SK-N-SH treated with all-trans-retinoic acid at 6 μM for 48 hours (cell line): ENCODE results near the gene PHETA2.

Experiments used
- ATAC-seq: fragments of 200-7000 bp; cut with Tn5 transposase; 3 replicates; pipeline ENCODE4 v1.9.1; 2020; ENCODE audit warnings: mild to moderate bottlenecking, moderate library complexity
- BACH2 ChIP-seq: fragments of 250-450 bp; sonication (Bioruptor Pico); IDR thresholded peaks from 2 replicates; pipeline ENCODE4 v1.9.0; 2021; ENCODE audit warnings: mild to moderate bottlenecking, borderline replicate concordance
- CREB5 ChIP-seq: fragments of 250-450 bp; sonication (Bioruptor Pico); IDR thresholded peaks from 2 replicates; pipeline ENCODE4 v1.5.1; 2020; ENCODE audit warnings: low read depth, mild to moderate bottlenecking, moderate library complexity
- CSDC2 ChIP-seq: fragments of 250-450 bp; sonication (Bioruptor Pico); IDR thresholded peaks from 2 replicates; pipeline ENCODE4 v1.5.0; 2020; ENCODE audit warnings: mild to moderate bottlenecking, moderate library complexity
- CSRNP3 ChIP-seq: fragments of 250-450 bp; sonication (Bioruptor Pico); IDR thresholded peaks from 2 replicates; pipeline ENCODE4 v1.5.1; 2021; ENCODE audit warnings: mild to moderate bottlenecking, moderate library complexity
- ESRRG ChIP-seq: fragments of 250-450 bp; sonication (Bioruptor Pico); IDR thresholded peaks from 2 replicates; pipeline ENCODE4 v1.6.1; 2021; ENCODE audit warnings: mild to moderate bottlenecking
- ISL1 ChIP-seq: fragments of 250-450 bp; sonication (Bioruptor Pico); IDR thresholded peaks from 2 replicates; pipeline ENCODE4 v2.1.2; 2022; ENCODE audit warnings: mild to moderate bottlenecking, moderate library complexity
- PATZ1 ChIP-seq: fragments of 250-450 bp; sonication (Bioruptor Pico); IDR thresholded peaks from 2 replicates; pipeline ENCODE4 v1.8.0; 2020; ENCODE audit warnings: mild to moderate bottlenecking, moderate library complexity, borderline replicate concordance
- POU6F1 ChIP-seq: fragments of 250-450 bp; sonication (Bioruptor Pico); IDR thresholded peaks from 2 replicates; pipeline ENCODE4 v1.8.0; 2021; ENCODE audit warnings: low read depth, mild to moderate bottlenecking, moderate library complexity, borderline replicate concordance
- PPARA ChIP-seq: fragments of 250-450 bp; sonication (Bioruptor Pico); IDR thresholded peaks from 2 replicates; pipeline ENCODE4 v1.5.0; 2020; ENCODE audit warnings: mild to moderate bottlenecking, borderline replicate concordance
- RARB ChIP-seq: fragments of 250-450 bp; sonication (Bioruptor Pico); IDR thresholded peaks from 2 replicates; pipeline ENCODE4 v1.8.0; 2021; ENCODE audit warnings: mild to moderate bottlenecking, moderate library complexity
- SNAI2 ChIP-seq: fragments of 250-450 bp; sonication (Bioruptor Pico); IDR thresholded peaks from 2 replicates; pipeline ENCODE4 v1.5.0; 2020; ENCODE audit warnings: mild to moderate bottlenecking, moderate library complexity
- TCF4 ChIP-seq: fragments of 250-450 bp; sonication (Bioruptor Pico); IDR thresholded peaks from 2 replicates; pipeline ENCODE4 v1.8.0; 2021; ENCODE audit warnings: mild to moderate bottlenecking, moderate library complexity, borderline replicate concordance
- TOX ChIP-seq: fragments of 250-450 bp; sonication (Bioruptor Pico); IDR thresholded peaks from 2 replicates; pipeline ENCODE4 v1.8.0; 2021; ENCODE audit warnings: mild to moderate bottlenecking, moderate library complexity, borderline replicate concordance
- ZC3H10 ChIP-seq: fragments of 250-450 bp; sonication (Bioruptor Pico); IDR thresholded peaks from 2 replicates; pipeline ENCODE4 v1.5.1; 2021; ENCODE audit warnings: mild to moderate bottlenecking, moderate library complexity
- ZFP3 ChIP-seq: fragments of 250-450 bp; sonication (Bioruptor Pico); IDR thresholded peaks from 2 replicates; pipeline ENCODE4 v1.5.0; 2020; ENCODE audit warnings: mild to moderate bottlenecking, moderate library complexity
- ZFP30 ChIP-seq: fragments of 450-650 bp; formaldehyde crosslinking; IDR thresholded peaks from 2 replicates; pipeline ENCODE4 v1.5.0; 2022; ENCODE audit warnings: mild to moderate bottlenecking, moderate library complexity
- ZNF565 ChIP-seq: fragments of 450-650 bp; formaldehyde crosslinking; conservative IDR thresholded peaks from 2 replicates; pipeline ENCODE4 v1.5.0; 2020; ENCODE audit warnings: low read depth, mild to moderate bottlenecking, moderate library complexity
- ZNF70 ChIP-seq: fragments of 450-650 bp; formaldehyde crosslinking; IDR thresholded peaks from 2 replicates; pipeline ENCODE4 v1.5.0; 2020; ENCODE audit warnings: mild to moderate bottlenecking, moderate library complexity

The PHETA2 gene

GRCh38 chr22:42064629-42065028 is 9.4 kb upstream of the PHETA2 start:
- ATAC-seq = no peak
- no peak for TF ChIP-seq BACH2 (CRISPR knock-in tag)
- TF ChIP-seq ISL1 (CRISPR knock-in tag) = no peak
- TF ChIP-seq TOX (CRISPR knock-in tag) = no peak
- TF ChIP-seq ZFP30 = no peak

- no peak for TF ChIP-seq ZNF70 (CRISPR knock-in tag)
- TF ChIP-seq ZFP30 = no peak
- TF ChIP-seq CSRNP3 (CRISPR knock-in tag) = no peak
- TF ChIP-seq, all 23 proteins: peak for 0
- ATAC-seq = no peak
These were observed 8.5 kb upstream of the PHETA2 start for GRCh38 chr22:42065438-42066125.

- no peak for ATAC-seq
- TF ChIP-seq PPARA (CRISPR knock-in tag) (no peak), RARB (CRISPR knock-in tag) (no peak), TCF4 (CRISPR knock-in tag) (no peak), TOX (CRISPR knock-in tag) (no peak), ESRRG (CRISPR knock-in tag) (no peak)
These were observed 7.8 kb upstream of the PHETA2 start for GRCh38 chr22:42066126-42066761.

GRCh38 chr22:42066937-42067336 is 7.1 kb upstream of the PHETA2 start:
- no peak for TF ChIP-seq POU6F1 (CRISPR knock-in tag)
- TF ChIP-seq ZNF565 (CRISPR knock-in tag) = no peak
- no peak for TF ChIP-seq CSRNP3 (CRISPR knock-in tag)
- TF ChIP-seq RARB (CRISPR knock-in tag) = no peak
- TF ChIP-seq CSDC2 = no peak
- no peak for TF ChIP-seq PATZ1
- TF ChIP-seq ISL1 (CRISPR knock-in tag) = no peak
- no peak for TF ChIP-seq SNAI2 (CRISPR knock-in tag)
- no peak for TF ChIP-seq ZFP30
- TF ChIP-seq ZNF70 (CRISPR knock-in tag) = no peak
- TF ChIP-seq ZFP3 (CRISPR knock-in tag) = no peak
- no peak for TF ChIP-seq CREB5 (CRISPR knock-in tag)
- no peak for TF ChIP-seq ZC3H10 (CRISPR knock-in tag)
- ATAC-seq = no peak
